IPS-11a (cell line): ENCODE measurements around the gene TRAPPC12.
"Not testable (repeated sequence)": the region's sequence is repeated elsewhere in the genome, so short reads cannot be mapped to it uniquely, and the experiment has no call there.

ENCODE experiments used
- H3K4me3 ChIP-seq: one replicate; pipeline ENCODE4 v1.5.1; 2013; ENCODE audit warnings: low read depth, low read length, control low read depth

The TRAPPC12 gene

GRCh38 chr2:3451926-3452671 lies 72.6 kb downstream of the TRAPPC12 start:
- H3K4me3 ChIP-seq = no peak overlapping the region

- H3K4me3 ChIP-seq = no peak overlapping the region
Measured at GRCh38 chr2:3453190-3453999, 73.9 kb downstream of the TRAPPC12 start.

- not testable (repeated sequence) for H3K4me3 ChIP-seq
Measured at GRCh38 chr2:3454005-3454404, 74.5 kb downstream of the TRAPPC12 start.

- H3K4me3 ChIP-seq = no peak overlapping the region
Measured at GRCh38 chr2:3454802-3455201, 75.3 kb downstream of the TRAPPC12 start.

GRCh38 chr2:3456125-3456524 lies 76.6 kb downstream of the TRAPPC12 start:
- no peak overlapping the region for H3K4me3 ChIP-seq

- no peak overlapping the region for H3K4me3 ChIP-seq
Measured at GRCh38 chr2:3457524-3458395, 78.3 kb downstream of the TRAPPC12 start.

- H3K4me3 ChIP-seq = no peak overlapping the region
Measured at GRCh38 chr2:3458396-3459184, 79.1 kb downstream of the TRAPPC12 start.

- no peak overlapping the region for H3K4me3 ChIP-seq
Measured at GRCh38 chr2:3459185-3460015, 79.9 kb downstream of the TRAPPC12 start.

- no peak overlapping the region for H3K4me3 ChIP-seq
Measured at GRCh38 chr2:3460156-3460555, 80.7 kb downstream of the TRAPPC12 start.

GRCh38 chr2:3460831-3461800 lies 81.6 kb downstream of the TRAPPC12 start:
- H3K4me3 ChIP-seq = no peak overlapping the region

GRCh38 chr2:3461801-3462492 lies 82.5 kb downstream of the TRAPPC12 start:
- H3K4me3 ChIP-seq = no peak overlapping the region

- H3K4me3 ChIP-seq = no peak overlapping the region
Measured at GRCh38 chr2:3462493-3463104, 83.1 kb downstream of the TRAPPC12 start.

- H3K4me3 ChIP-seq = no peak overlapping the region
Measured at GRCh38 chr2:3463186-3463835, 83.8 kb downstream of the TRAPPC12 start.

GRCh38 chr2:3463944-3464343 lies 84.5 kb downstream of the TRAPPC12 start:
- no peak overlapping the region for H3K4me3 ChIP-seq

GRCh38 chr2:3464401-3465005 lies 85.0 kb downstream of the TRAPPC12 start:
- H3K4me3 ChIP-seq = no peak overlapping the region

GRCh38 chr2:3465328-3465727 lies 85.8 kb downstream of the TRAPPC12 start:
- H3K4me3 ChIP-seq = no peak overlapping the region
